Prostate gland (tissue), 2 donors: ENCODE data around the gene EPHA1. TPM values are rescaled to one million over a fixed set of nuclear protein-coding genes. Genes with fewer than 3 reads are reported as not detected.

Experiments used
- DNase-seq: peaks from one replicate; pipeline ENCODE4 v3.0.0-alpha.2; 2019; ENCODE audit warnings: low spot score
- H3K27ac ChIP-seq, 2 donors: fragments of 200-600 bp; sonication (generic); 2 replicates each; pipeline ENCODE4 v1.5.1; 2017 to 2019
- H3K27me3 ChIP-seq: fragments of 200-600 bp; sonication (generic); replicated peaks from 2 replicates; pipeline ENCODE4 v1.5.1; 2019; ENCODE audit not compliant: insufficient read depth
- H3K36me3 ChIP-seq, 2 donors: fragments of 200-600 bp; sonication (generic); 1 replicate in 1 of 2; 2 replicates in 1 of 2; pipeline versions ENCODE4 v1.5.1 to v1.8.1; 2017 to 2019
- H3K4me1 ChIP-seq: fragments of 200-600 bp; sonication (generic); replicated peaks from 2 replicates; pipeline ENCODE4 v1.5.1; 2019
- H3K4me3 ChIP-seq, 2 donors: fragments of 200-600 bp; sonication (generic); 2 replicates each; pipeline ENCODE4 v1.5.1; 2017 to 2019
- H3K9me3 ChIP-seq: fragments of 200-600 bp; sonication (generic); 2 replicates; pipeline ENCODE4 v1.5.1; 2017
- POLR2A ChIP-seq: fragments of 450-650 bp; IDR thresholded peaks from one replicate; pipeline ENCODE4 v1.6.1; 2016; ENCODE audit warnings: antibody characterized with exemption, mild to moderate bottlenecking
- POLR2AphosphoS5 ChIP-seq: sonication (generic); formaldehyde crosslinking; IDR thresholded peaks from one replicate; pipeline ENCODE4 v1.6.1; 2017; ENCODE audit warnings: antibody characterized with exemption
- WGBS: methylation state at CpG from one replicate; pipeline ENCODE4 v1.1.5; 2018; 5-methylcytosine and 5-hydroxymethylcytosine counted together
- intact Hi-C: fragments of 100-400 bp; cut with DNase I; formaldehyde crosslinking; loops from one replicate; pipeline ENCODE4 v1.14.2; 2022
- microRNA-seq: library from miRNA; unstranded; fragments of <30 nt; microRNA quantifications from one replicate; pipeline ENCODE4, GENCODE V29; 2016
- small RNA-seq, 2 donors: library from RNA; depleted of rRNA; stranded (forward); fragments of <200 nt; gene quantifications; one replicate each; pipeline ENCODE3, GENCODE V24; 2016
- total RNA-seq, 2 donors: library from RNA; depleted of rRNA; stranded (reverse); fragments of >200 nt; gene quantifications; one replicate each; pipeline ENCODE4 v1.1.0, GENCODE V29; 2016
- TF ChIP-seq, protein P1 (sequence below), 4 experiments: fragments of 200-600 bp in 2 of 4; fragments of 450-650 bp in 2 of 4; sonication (generic) in 2 of 4; IDR thresholded peaks; 1 replicate in 3 of 4; 2 replicates in 1 of 4; pipeline ENCODE4 v1.5.1; 2016 to 2019; ENCODE audit warnings: antibody characterized with exemption in 4 of 4, mild to moderate bottlenecking in 2 of 4, moderate library complexity in 2 of 4

The EPHA1 gene
- total RNA-seq, 2 donors from 2014 or later, result 10.5 to 15.7 TPM

- H3K9me3 ChIP-seq, result no peaks in the 10 kb centered on the region
- WGBS, result 6% methylated on average over 35 of the region's 35 CpGs
- intact Hi-C loops, result no loop called here
- no peak for TF ChIP-seq POLR2A
- TF ChIP-seq, protein P1, sequence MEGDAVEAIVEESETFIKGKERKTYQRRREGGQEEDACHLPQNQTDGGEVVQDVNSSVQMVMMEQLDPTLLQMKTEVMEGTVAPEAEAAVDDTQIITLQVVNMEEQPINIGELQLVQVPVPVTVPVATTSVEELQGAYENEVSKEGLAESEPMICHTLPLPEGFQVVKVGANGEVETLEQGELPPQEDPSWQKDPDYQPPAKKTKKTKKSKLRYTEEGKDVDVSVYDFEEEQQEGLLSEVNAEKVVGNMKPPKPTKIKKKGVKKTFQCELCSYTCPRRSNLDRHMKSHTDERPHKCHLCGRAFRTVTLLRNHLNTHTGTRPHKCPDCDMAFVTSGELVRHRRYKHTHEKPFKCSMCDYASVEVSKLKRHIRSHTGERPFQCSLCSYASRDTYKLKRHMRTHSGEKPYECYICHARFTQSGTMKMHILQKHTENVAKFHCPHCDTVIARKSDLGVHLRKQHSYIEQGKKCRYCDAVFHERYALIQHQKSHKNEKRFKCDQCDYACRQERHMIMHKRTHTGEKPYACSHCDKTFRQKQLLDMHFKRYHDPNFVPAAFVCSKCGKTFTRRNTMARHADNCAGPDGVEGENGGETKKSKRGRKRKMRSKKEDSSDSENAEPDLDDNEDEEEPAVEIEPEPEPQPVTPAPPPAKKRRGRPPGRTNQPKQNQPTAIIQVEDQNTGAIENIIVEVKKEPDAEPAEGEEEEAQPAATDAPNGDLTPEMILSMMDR (IDR thresholded peaks at IDR 0.05), result peak in 2 of 4 experiments; percentile 29 to 65
- no peak overlapping the region for H3K27ac ChIP-seq
- H3K36me3 ChIP-seq, result no peaks in the 10 kb centered on the region
- H3K4me1 ChIP-seq, result no peaks in the 10 kb centered on the region
- no peak overlapping the region for H3K4me3 ChIP-seq
- no peaks in the 10 kb centered on the region for H3K27me3 ChIP-seq
- DNase-seq, result no peak
These were observed 63.2 kb downstream of the EPHA1 start for GRCh38 chr7:143345428-143345900.

DNA sequence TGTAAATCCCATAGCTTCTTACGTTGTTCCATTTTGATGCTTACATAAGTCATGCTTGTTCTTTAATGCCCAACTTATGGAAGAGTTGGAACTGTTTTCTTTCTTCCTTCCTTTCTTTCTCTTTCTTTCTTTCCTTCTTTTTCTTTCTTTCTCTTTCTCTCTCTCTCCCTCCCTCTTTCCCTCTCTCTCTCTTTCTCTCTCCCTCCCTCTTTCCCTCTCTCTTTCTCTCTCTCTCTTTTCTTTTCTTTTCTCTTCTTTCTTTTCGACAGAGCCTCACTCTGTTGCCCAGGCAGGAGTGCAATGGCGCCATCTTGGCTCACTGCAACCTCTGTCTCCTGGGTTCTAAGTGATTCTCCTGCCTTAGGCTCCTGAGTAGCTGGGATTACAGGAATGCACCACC lies 65.1 kb downstream of the EPHA1 start:
- intact Hi-C loops, result no loop called here
- H3K4me3 ChIP-seq, result no peak overlapping the region
- 63% methylated on average over 3 of the region's 3 CpGs for WGBS

GRCh38 chr7:143341842-143342241 lies 66.8 kb downstream of the EPHA1 start:
- Histone ChIP-seq H3K4me3 (no peak overlapping the region), H3K27me3 (no peaks in the 10 kb centered on the region), H3K9me3 (no peaks in the 10 kb centered on the region), H3K36me3 (no peaks in the 10 kb centered on the region), H3K4me1 (no peaks in the 10 kb centered on the region), H3K27ac (no peak overlapping the region)
- DNase-seq, result no peak
- no peak for TF ChIP-seq POLR2A
- TF ChIP-seq POLR2AphosphoS5, result no peak
- TF ChIP-seq, protein P1 (IDR thresholded peaks at IDR 0.05), result no peak
- 90% methylated on average over 8 of the region's 8 CpGs for WGBS
- intact Hi-C loops, result no loop called here

More for the DNA sequence above, 65.1 kb downstream of the EPHA1 start:
- TF ChIP-seq, protein P1 (IDR thresholded peaks at IDR 0.05), result no peak
- no peak for TF ChIP-seq POLR2A
- TF ChIP-seq POLR2AphosphoS5, result no peak
- no peaks in the 10 kb centered on the region for H3K4me1 ChIP-seq
- H3K9me3 ChIP-seq, result no peaks in the 10 kb centered on the region
- no peaks in the 10 kb centered on the region for H3K36me3 ChIP-seq
- H3K27ac ChIP-seq, result no peak overlapping the region
- no peaks in the 10 kb centered on the region for H3K27me3 ChIP-seq
- DNase-seq, result no peak

Small RNA genes within 50 kb of the gene (microRNA-seq; reads per million reads assigned to microRNA genes)
- gene MIR6892, result 1.1 reads per million, percentile 11 among the genes with 10 or more reads in this experiment

Small RNA genes within 50 kb of the gene (small RNA-seq; reads per million reads assigned to genes)
- gene MIR6892, result 0.37 to 0.70 reads per million in 2 donors

Other genes with a start within 250 kb of the EPHA1 start
- gene TAS2R39, start 225.4 kb downstream of the EPHA1 start, total RNA-seq, result not detected
- not detected for gene TAS2R40, start 186.8 kb downstream of the EPHA1 start, total RNA-seq
- 100 to 1,000 TPM; 134 to 153 TPM for gene GSTK1, start 145.4 kb downstream of the EPHA1 start, total RNA-seq
- gene TMEM139, start 123.9 kb downstream of the EPHA1 start, total RNA-seq, result 1 to 10 TPM in 1 of 2 donors, under 1 TPM in 1; 0.51 to 7.7 TPM
- gene CASP2, start 120.5 kb downstream of the EPHA1 start, total RNA-seq, result 10 to 100 TPM; 19.6 to 20.2 TPM
- gene CLCN1, start 92.7 kb downstream of the EPHA1 start, total RNA-seq, result under 1 TPM in 1 of 2 donors, not detected in 1; 0.23 TPM
- gene FAM131B, start 46.1 kb downstream of the EPHA1 start, total RNA-seq, result 1 to 10 TPM in 1 of 2 donors, under 1 TPM in 1; 0.32 to 1.2 TPM
- 100 to 1,000 TPM in 1 of 2 donors, 10 to 100 TPM in 1; 55.8 to 256 TPM for gene ZYX, start 27.5 kb downstream of the EPHA1 start, total RNA-seq
- gene TAS2R60, start 34.6 kb upstream of the EPHA1 start, total RNA-seq, result not detected
- gene TAS2R41, start 69.0 kb upstream of the EPHA1 start, total RNA-seq, result 1 to 10 TPM in 1 of 2 donors, not detected in 1; 2.7 TPM
- gene CTAGE15, start 162.9 kb upstream of the EPHA1 start, total RNA-seq, result 1 to 10 TPM in 1 of 2 donors, not detected in 1; 1.6 TPM
- 10 to 100 TPM; 12.1 to 12.7 TPM for gene TCAF2, start 212.1 kb upstream of the EPHA1 start, total RNA-seq